Measurements from ENCODE around the gene MND1. TPM values are rescaled to one million over a fixed set of nuclear protein-coding genes. Genes with fewer than 3 reads are reported as not detected.
A peak's percentile ranks its signal among the peaks of the same experiment; 100 is the strongest.

The MND1 gene
- total RNA-seq, 1 experiment from 2014 or later, result 24.4 TPM

DNA sequence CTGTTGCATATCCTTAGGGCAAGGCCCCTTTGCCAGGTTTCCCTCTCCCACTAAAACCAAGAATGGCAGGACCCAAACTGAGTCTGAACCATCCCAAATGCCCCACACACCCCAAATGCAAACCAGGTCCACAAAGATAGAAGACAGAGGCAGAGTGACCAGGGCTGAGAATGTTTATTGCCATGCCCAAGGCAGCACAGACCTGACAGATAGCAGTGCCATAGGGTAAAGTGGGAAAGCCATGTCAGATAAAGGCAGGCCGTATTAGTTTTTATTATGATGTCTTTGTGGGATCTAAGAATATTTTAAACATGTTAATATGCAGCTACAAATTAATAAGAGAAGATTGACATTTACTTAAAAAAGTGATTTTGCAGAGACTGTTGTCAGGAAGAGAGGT is 29.6 kb upstream of the MND1 start:
- no peak overlapping the region for H2AFZ ChIP-seq
- no peaks in the 10 kb centered on the region for H3K9me3 ChIP-seq (ENCODE audit: insufficient read depth, low read depth)
- no peaks in the 10 kb centered on the region for H3F3A ChIP-seq (ENCODE audit: insufficient read depth, low read depth)
- H3K4me3 ChIP-seq, result no peak overlapping the region
- BruUV-seq (replicated peaks), result no TSS peak
- no peak overlapping the region for H3K4me2 ChIP-seq
- no peak overlapping the region for H3K27ac ChIP-seq
- intact Hi-C loops (cut with micrococcal nuclease; ENCODE audit: unreplicated experiment), result loop anchor here (5.0 kb wide), 2 partner anchors 108 to 188 kb away; no protein-coding TSS in a partner anchor
- no peaks in the 10 kb centered on the region for H3K79me2 ChIP-seq (ENCODE audit: low read depth)
- H3K36me3 ChIP-seq (ENCODE audit: low read depth), result no peaks in the 10 kb centered on the region
- no peaks in the 10 kb centered on the region for H3K27me3 ChIP-seq (ENCODE audit: insufficient read depth, low read depth)
- POLR2A ChIA-PET (ENCODE audit: unreplicated experiment), result interaction anchor here (0.7 kb wide), 1 partner anchor 23 kb away, joined by 4 read pairs; no protein-coding TSS in a partner anchor
- no peak for DNase-seq
- CTCF ChIA-PET, result no interaction called here
- H3K9me2 ChIP-seq (ENCODE audit: insufficient read depth), result no peaks in the 10 kb centered on the region
- no peaks in the 10 kb centered on the region for H3K4me1 ChIP-seq (replicated peaks; ENCODE audit: insufficient read depth)
- H4K20me1 ChIP-seq (ENCODE audit: insufficient read depth), result no peaks in the 10 kb centered on the region
- TF ChIP-seq, protein P1, sequence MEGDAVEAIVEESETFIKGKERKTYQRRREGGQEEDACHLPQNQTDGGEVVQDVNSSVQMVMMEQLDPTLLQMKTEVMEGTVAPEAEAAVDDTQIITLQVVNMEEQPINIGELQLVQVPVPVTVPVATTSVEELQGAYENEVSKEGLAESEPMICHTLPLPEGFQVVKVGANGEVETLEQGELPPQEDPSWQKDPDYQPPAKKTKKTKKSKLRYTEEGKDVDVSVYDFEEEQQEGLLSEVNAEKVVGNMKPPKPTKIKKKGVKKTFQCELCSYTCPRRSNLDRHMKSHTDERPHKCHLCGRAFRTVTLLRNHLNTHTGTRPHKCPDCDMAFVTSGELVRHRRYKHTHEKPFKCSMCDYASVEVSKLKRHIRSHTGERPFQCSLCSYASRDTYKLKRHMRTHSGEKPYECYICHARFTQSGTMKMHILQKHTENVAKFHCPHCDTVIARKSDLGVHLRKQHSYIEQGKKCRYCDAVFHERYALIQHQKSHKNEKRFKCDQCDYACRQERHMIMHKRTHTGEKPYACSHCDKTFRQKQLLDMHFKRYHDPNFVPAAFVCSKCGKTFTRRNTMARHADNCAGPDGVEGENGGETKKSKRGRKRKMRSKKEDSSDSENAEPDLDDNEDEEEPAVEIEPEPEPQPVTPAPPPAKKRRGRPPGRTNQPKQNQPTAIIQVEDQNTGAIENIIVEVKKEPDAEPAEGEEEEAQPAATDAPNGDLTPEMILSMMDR (conservative IDR thresholded peaks at IDR 0.05), result no peak
- TF ChIP-seq EZH2 (IDR thresholded peaks at IDR 0.05; ENCODE audit: low read depth), result no peak

DNA sequence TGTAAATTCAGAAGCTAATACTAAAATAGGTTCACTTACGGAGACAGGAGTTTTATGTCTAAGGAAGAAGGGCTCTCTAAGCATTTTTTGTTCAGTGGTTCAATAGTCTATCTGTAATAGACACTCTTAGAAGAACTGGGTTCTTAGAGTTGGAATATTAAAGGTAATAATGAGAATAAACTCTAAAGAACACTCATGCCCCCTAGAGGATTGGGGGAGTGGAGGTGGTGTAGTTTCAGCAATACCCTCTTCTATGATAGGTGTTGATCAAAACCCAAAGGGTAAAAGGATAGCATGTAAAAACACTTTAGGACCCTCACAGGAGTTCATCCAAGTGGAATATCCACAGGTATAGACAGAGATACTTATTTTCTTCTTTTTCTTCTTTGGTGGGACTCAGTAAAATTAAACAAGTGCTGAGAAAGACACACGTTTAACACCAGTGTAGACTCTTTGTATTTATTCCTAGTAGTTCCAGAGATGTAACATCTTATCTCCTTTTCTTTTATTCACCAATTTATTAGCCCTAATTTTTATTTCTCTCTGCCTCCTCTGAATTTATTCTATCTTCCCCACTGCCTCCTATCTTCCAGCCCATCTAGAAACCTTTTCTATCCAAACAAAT is 25.7 kb upstream of the MND1 start:
- no peak for TF ChIP-seq EZH2 (IDR thresholded peaks at IDR 0.05; ENCODE audit: low read depth)
- TF ChIP-seq, protein P1 (conservative IDR thresholded peaks at IDR 0.05), result peak; percentile 69
- H3K79me2 ChIP-seq (ENCODE audit: low read depth), result no peaks in the 10 kb centered on the region
- peak in 1 of 2 experiments; percentile 8 for DNase-seq
- H3K27me3 ChIP-seq (ENCODE audit: insufficient read depth, low read depth), result no peaks in the 10 kb centered on the region
- CTCF ChIA-PET, result no interaction called here
- no peak overlapping the region for H2AFZ ChIP-seq
- H4K20me1 ChIP-seq (ENCODE audit: insufficient read depth), result no peaks in the 10 kb centered on the region
- intact Hi-C loops (cut with micrococcal nuclease; ENCODE audit: unreplicated experiment), result loop anchor here (1.0 to 5.0 kb wide), 6 partner anchors 85 to 473 kb away; no protein-coding TSS in a partner anchor
- BruUV-seq (replicated peaks), result no TSS peak
- no peak overlapping the region for H3K4me2 ChIP-seq
- H3F3A ChIP-seq (ENCODE audit: insufficient read depth, low read depth), result no peaks in the 10 kb centered on the region
- POLR2A ChIA-PET (ENCODE audit: unreplicated experiment), result no interaction called here
- no peak overlapping the region for H3K27ac ChIP-seq
- no peaks in the 10 kb centered on the region for H3K4me1 ChIP-seq (replicated peaks; ENCODE audit: insufficient read depth)
- H3K9me2 ChIP-seq (ENCODE audit: insufficient read depth), result no peaks in the 10 kb centered on the region
- no peak overlapping the region for H3K4me3 ChIP-seq
- H3K36me3 ChIP-seq (ENCODE audit: low read depth), result no peaks in the 10 kb centered on the region
- H3K9me3 ChIP-seq (ENCODE audit: insufficient read depth, low read depth), result no peaks in the 10 kb centered on the region

DNA sequence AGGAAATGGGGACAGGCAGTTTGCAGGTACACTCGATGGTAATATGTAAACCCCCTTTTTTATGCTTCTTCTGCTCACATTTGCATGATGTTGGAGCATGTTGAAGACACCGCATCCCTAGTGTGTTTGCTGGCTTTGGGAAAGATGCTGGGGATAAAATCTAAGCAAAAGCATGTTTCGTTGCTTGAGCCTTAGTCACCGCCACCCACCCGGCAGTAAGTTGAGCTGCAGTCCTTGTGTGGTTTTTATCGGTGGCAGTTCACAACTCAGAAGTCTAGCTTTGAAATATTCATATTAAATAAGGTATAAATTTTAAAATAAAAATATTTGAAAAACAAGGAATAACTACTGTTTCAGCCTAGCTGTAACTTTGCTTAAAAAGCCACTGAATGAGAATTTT is 21.7 kb upstream of the MND1 start:
- Histone ChIP-seq H3F3A (ENCODE audit: insufficient read depth, low read depth) (peaks cover 30% of the 10 kb centered on the region), H3K9me2 (ENCODE audit: insufficient read depth) (no peaks in the 10 kb centered on the region), H3K4me3 (no peak overlapping the region), H3K36me3 (ENCODE audit: low read depth) (no peaks in the 10 kb centered on the region), H3K27me3 (ENCODE audit: insufficient read depth, low read depth) (no peaks in the 10 kb centered on the region), H3K4me1 (replicated peaks; ENCODE audit: insufficient read depth) (peaks cover 25% of the 10 kb centered on the region), H3K79me2 (ENCODE audit: low read depth) (no peaks in the 10 kb centered on the region), H3K9me3 (ENCODE audit: insufficient read depth, low read depth) (no peaks in the 10 kb centered on the region), H4K20me1 (ENCODE audit: insufficient read depth) (no peaks in the 10 kb centered on the region), H2AFZ (no peak overlapping the region), H3K4me2 (no peak overlapping the region), H3K27ac (no peak overlapping the region)
- DNase-seq, result no peak
- ChIA-PET CTCF (no interaction called here), POLR2A (ENCODE audit: unreplicated experiment) (no interaction called here)
- no TSS peak for BruUV-seq (replicated peaks)
- intact Hi-C loops (cut with micrococcal nuclease; ENCODE audit: unreplicated experiment), result no loop called here
- TF ChIP-seq EZH2 (IDR thresholded peaks at IDR 0.05; ENCODE audit: low read depth), result no peak
- TF ChIP-seq, protein P1 (conservative IDR thresholded peaks at IDR 0.05), result no peak

Data from PC-9 (cell line).